GM21447 (cell line): ENCODE measurements around the gene DNM3.
"Not testable (repeated sequence)": the region's sequence is repeated elsewhere in the genome, so short reads cannot be mapped to it uniquely, and the experiment has no call there.

ENCODE experiments used
- ATAC-seq: cut with Tn5 transposase; IDR thresholded peaks from one replicate; pipeline ENCODE4 v1.9.1; 2021; ENCODE audit not compliant: unreplicated experiment

The DNM3 gene

GRCh38 chr1:172405912-172406311, 564.6 kb downstream of the DNM3 start:
- no peak for ATAC-seq

- ATAC-seq = no peak
These were observed 565.7 kb downstream of the DNM3 start for GRCh38 chr1:172406968-172407367.

- no peak for ATAC-seq
These were observed 567.7 kb downstream of the DNM3 start for GRCh38 chr1:172408958-172409357.

GRCh38 chr1:172410027-172410426, 568.7 kb downstream of the DNM3 start:
- no peak for ATAC-seq

GRCh38 chr1:172411791-172412338, 570.6 kb downstream of the DNM3 start:
- ATAC-seq = no peak

GRCh38 chr1:172414331-172414730, 573.0 kb downstream of the DNM3 start:
- no peak for ATAC-seq

GRCh38 chr1:172416496-172417035, 575.3 kb downstream of the DNM3 start:
- no peak for ATAC-seq

- no peak for ATAC-seq
These were observed 576.3 kb downstream of the DNM3 start for GRCh38 chr1:172417557-172417956.

GRCh38 chr1:172420385-172420784, 579.1 kb downstream of the DNM3 start, which contains the start of gene C1orf105:
Gene C1orf105 (plus strand): TSS chr1:172420685. CDS start chr1:172420886, 201 bp downstream.
- ATAC-seq = no peak

GRCh38 chr1:172421974-172422604, 580.8 kb downstream of the DNM3 start:
- ATAC-seq = no peak

- no peak for ATAC-seq
These were observed 582.0 kb downstream of the DNM3 start for GRCh38 chr1:172423336-172423735.

- no peak for ATAC-seq
These were observed 584.0 kb downstream of the DNM3 start for GRCh38 chr1:172425339-172425738.

GRCh38 chr1:172427191-172427590, 585.9 kb downstream of the DNM3 start:
- no peak for ATAC-seq

- no peak for ATAC-seq
These were observed 588.2 kb downstream of the DNM3 start for GRCh38 chr1:172429331-172430127.

GRCh38 chr1:172430128-172430454, 588.8 kb downstream of the DNM3 start:
- no peak for ATAC-seq

GRCh38 chr1:172431204-172431603, 589.9 kb downstream of the DNM3 start:
- no peak for ATAC-seq

- no peak for ATAC-seq
These were observed 590.5 kb downstream of the DNM3 start for GRCh38 chr1:172431721-172432192.

- ATAC-seq = not testable (repeated sequence)
These were observed 595.9 kb downstream of the DNM3 start for GRCh38 chr1:172437183-172437582.

- no peak for ATAC-seq
These were observed 601.1 kb downstream of the DNM3 start for GRCh38 chr1:172442404-172442803.

GRCh38 chr1:172442843-172443565, 601.7 kb downstream of the DNM3 start:
- ATAC-seq = no peak
